ENCODE data around the gene FCGR3A. TPM values are rescaled to one million over a fixed set of nuclear protein-coding genes. Genes with fewer than 3 reads are reported as not detected.
"Not testable (repeated sequence)": the region's sequence is repeated elsewhere in the genome, so short reads cannot be mapped to it uniquely, and the experiment has no call there.

FCGR3A gene
- polyA plus RNA-seq, 1 of the 3 experiments (the other 2 are of a cell fraction): not detected

DNA sequence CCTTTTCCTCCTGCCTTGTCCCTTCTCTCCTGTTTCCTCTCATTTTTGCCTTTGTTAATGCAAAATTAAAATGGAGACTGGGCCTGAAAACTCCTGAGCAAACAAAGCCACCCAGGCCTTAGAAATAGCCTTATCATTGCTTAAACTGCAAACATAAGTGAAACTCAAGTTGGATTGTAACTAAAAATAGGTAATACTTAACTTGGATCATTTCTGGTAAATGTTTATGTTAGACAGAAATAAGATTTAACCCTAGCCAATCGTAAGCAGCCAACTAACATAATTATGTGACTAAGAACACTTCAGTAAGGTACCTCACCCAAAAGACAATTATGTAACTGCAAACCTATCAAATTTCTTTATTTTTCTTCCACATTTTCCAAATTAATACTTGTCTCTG lies 35.7 kb downstream of the FCGR3A start:
- CTCF ChIA-PET; H3F3A ChIP-seq (replicated peaks; ENCODE audit: insufficient read depth); H3K4me1 ChIP-seq (ENCODE audit: control insufficient read depth in 1 of 2, insufficient read depth in 2 of 2, low read depth in 1 of 2, low read length in 1 of 2); H3K9me3 ChIP-seq; H3K79me2 ChIP-seq (ENCODE audit: insufficient read depth); H3K9me2 ChIP-seq; H3K4me3 ChIP-seq (ENCODE audit: low read depth in 2 of 2, low read length in 1 of 2); H4K20me1 ChIP-seq (ENCODE audit: insufficient read depth); H3K27me3 ChIP-seq (ENCODE audit: insufficient read depth); H3K4me2 ChIP-seq; H3K36me3 ChIP-seq (replicated peaks in 1 of 2; ENCODE audit: control insufficient read depth in 1 of 2, insufficient read depth in 2 of 2, low read length in 1 of 2); H3K9ac ChIP-seq; DNase-seq; POLR2A ChIA-PET; H3K27ac ChIP-seq (ENCODE audit: low read depth in 2 of 2, low read length in 1 of 2): not testable (repeated sequence)
- 75% methylated on average over 1 of the region's 1 CpG for WGBS (ENCODE audit: low lambda C conversion rate)
- peak overlapping the region; percentile 67; the same call in 1 of the 2 replicates for H2AFZ ChIP-seq (ENCODE audit: low read depth)

DNA sequence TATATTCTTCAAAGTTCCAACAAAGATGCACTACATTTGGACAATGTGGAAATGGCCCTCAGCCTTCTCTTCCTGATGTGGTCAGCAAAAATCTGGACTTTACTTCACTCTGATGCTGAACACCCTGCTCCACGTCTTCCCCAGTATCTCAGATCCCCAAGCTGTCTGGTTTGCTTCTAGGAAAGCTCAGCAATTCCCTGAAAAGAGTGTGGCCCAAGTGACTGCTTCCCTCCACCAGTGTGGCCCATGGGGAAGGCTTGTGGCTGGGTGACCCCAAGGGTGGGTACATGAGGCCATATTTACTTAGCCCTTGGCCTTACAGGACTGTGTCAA lies 36.2 kb downstream of the FCGR3A start:
- H3K27me3 ChIP-seq (ENCODE audit: insufficient read depth); H3K4me2 ChIP-seq; H3K36me3 ChIP-seq (replicated peaks in 1 of 2; ENCODE audit: control insufficient read depth in 1 of 2, insufficient read depth in 2 of 2, low read length in 1 of 2); DNase-seq; H3F3A ChIP-seq (replicated peaks; ENCODE audit: insufficient read depth); POLR2A ChIA-PET; H3K79me2 ChIP-seq (ENCODE audit: insufficient read depth); H3K27ac ChIP-seq (ENCODE audit: low read depth in 2 of 2, low read length in 1 of 2); H4K20me1 ChIP-seq (ENCODE audit: insufficient read depth); CTCF ChIA-PET; H3K9ac ChIP-seq; H3K9me2 ChIP-seq; H3K4me1 ChIP-seq (ENCODE audit: control insufficient read depth in 1 of 2, insufficient read depth in 2 of 2, low read depth in 1 of 2, low read length in 1 of 2); H3K9me3 ChIP-seq; H3K4me3 ChIP-seq (ENCODE audit: low read depth in 2 of 2, low read length in 1 of 2): not testable (repeated sequence)
- WGBS (ENCODE audit: low lambda C conversion rate): 0% methylated on average over 1 of the region's 1 CpG
- H2AFZ ChIP-seq (ENCODE audit: low read depth): peak overlapping the region; percentile 67; the same call in 1 of the 2 replicates

DNA sequence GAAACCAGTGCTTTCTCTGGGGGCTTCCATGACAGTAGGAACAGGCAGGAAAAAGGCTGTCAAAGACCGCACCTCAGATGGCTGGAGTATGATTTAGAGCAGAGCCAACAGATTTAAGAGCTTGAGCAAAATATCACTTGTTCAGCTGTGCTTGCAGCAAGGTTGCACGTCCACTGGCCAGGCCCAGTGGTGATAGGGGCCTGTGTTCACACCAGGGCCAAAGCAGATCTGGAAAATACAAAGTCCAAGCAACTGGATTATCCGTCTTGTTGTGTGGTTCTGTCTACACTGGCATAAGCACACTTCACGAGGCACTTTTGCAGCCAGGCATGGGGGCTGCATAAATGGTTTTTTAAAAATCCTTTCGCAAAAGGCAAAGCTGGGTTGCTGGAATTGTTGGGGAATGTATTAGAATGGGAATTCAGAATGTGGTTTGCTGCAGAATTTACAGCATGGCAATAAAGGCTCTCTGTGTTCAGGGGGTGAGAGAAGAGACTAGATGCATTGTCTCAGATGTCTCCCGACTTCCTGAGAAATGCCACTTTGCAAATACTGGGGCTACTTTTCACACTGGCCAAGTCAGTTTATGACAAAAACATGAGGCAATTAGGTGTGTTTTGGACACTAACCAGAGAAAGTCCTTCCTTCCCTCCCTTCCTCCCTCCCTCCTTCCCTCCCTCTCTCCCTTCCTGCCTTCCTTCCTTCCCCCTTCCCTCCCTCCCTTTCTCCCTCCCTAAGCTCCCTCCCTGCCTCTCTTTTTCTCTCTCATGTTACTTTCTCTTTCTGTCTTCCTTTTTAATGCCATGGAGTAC lies 36.8 kb downstream of the FCGR3A start:
- H3K27ac ChIP-seq (ENCODE audit: low read depth in 2 of 2, low read length in 1 of 2); H3K4me3 ChIP-seq (ENCODE audit: low read depth in 2 of 2, low read length in 1 of 2); H3K9me3 ChIP-seq; H3K4me2 ChIP-seq; DNase-seq; H3K9me2 ChIP-seq; H2AFZ ChIP-seq (ENCODE audit: low read depth); H3K9ac ChIP-seq; H4K20me1 ChIP-seq (ENCODE audit: insufficient read depth); CTCF ChIA-PET; H3K27me3 ChIP-seq (ENCODE audit: insufficient read depth); POLR2A ChIA-PET; H3F3A ChIP-seq (replicated peaks; ENCODE audit: insufficient read depth); H3K36me3 ChIP-seq (replicated peaks in 1 of 2; ENCODE audit: control insufficient read depth in 1 of 2, insufficient read depth in 2 of 2, low read length in 1 of 2); H3K79me2 ChIP-seq (ENCODE audit: insufficient read depth); H3K4me1 ChIP-seq (ENCODE audit: control insufficient read depth in 1 of 2, insufficient read depth in 2 of 2, low read depth in 1 of 2, low read length in 1 of 2): not testable (repeated sequence)
- WGBS (ENCODE audit: low lambda C conversion rate): 63% methylated on average over 5 of the region's 6 CpGs

DNA sequence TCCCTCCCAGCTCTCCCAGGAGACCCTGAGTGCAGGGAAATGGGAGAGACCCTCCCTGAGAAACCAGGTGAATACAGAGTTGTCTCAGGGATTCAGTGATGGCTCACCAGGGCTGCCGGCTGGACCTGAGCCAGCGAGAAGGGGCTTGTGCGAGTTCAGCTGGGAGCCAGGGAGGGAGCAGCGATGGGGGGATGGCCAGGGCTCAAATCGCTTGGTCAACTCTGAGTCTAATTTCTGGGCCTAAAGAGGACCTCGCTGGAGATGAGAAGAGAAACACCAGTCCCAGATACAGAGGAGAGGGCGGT lies 37.9 kb downstream of the FCGR3A start:
- no peak overlapping the region for H3K9ac ChIP-seq
- no peak overlapping the region for H3K4me3 ChIP-seq (ENCODE audit: low read depth in 2 of 2, low read length in 1 of 2)
- no peaks in the 10 kb centered on the region for H3K79me2 ChIP-seq (ENCODE audit: insufficient read depth)
- no peaks in the 10 kb centered on the region for H3K9me3 ChIP-seq
- no peak overlapping the region for H2AFZ ChIP-seq (ENCODE audit: low read depth)
- H3K4me1 ChIP-seq (ENCODE audit: control insufficient read depth in 1 of 2, insufficient read depth in 2 of 2, low read depth in 1 of 2, low read length in 1 of 2): no peaks in the 10 kb centered on the region; a peak in 1 of 4 replicates
- no peaks in the 10 kb centered on the region for H3K27me3 ChIP-seq (ENCODE audit: insufficient read depth)
- no peak overlapping the region for H3K27ac ChIP-seq (ENCODE audit: low read depth in 2 of 2, low read length in 1 of 2)
- no peaks in the 10 kb centered on the region for H3F3A ChIP-seq (replicated peaks; ENCODE audit: insufficient read depth)
- H3K36me3 ChIP-seq (replicated peaks in 1 of 2; ENCODE audit: control insufficient read depth in 1 of 2, insufficient read depth in 2 of 2, low read length in 1 of 2): no peaks in the 10 kb centered on the region
- ChIA-PET POLR2A (no interaction called here), CTCF (no interaction called here)
- WGBS (ENCODE audit: low lambda C conversion rate): 44% methylated on average over 7 of the region's 7 CpGs
- no peak for DNase-seq
- no peaks in the 10 kb centered on the region for H3K9me2 ChIP-seq
- no peaks in the 10 kb centered on the region for H4K20me1 ChIP-seq (ENCODE audit: insufficient read depth)
- no peak overlapping the region for H3K4me2 ChIP-seq
- TF ChIP-seq GABPA (IDR thresholded peaks at IDR 0.05; ENCODE audit: low read depth) (no peak), EZH2phosphoT487 (IDR thresholded peaks at IDR 0.05; ENCODE audit: borderline replicate concordance, low read depth) (no peak), CHD2 (IDR thresholded peaks at IDR 0.05; ENCODE audit: low read length, partially characterized antibody) (no peak), NFIC (IDR thresholded peaks at IDR 0.05; ENCODE audit: borderline replicate concordance) (no peak), FOXM1 (IDR thresholded peaks at IDR 0.05; ENCODE audit: low read depth) (no peak), NRF1 (IDR thresholded peaks at IDR 0.05; ENCODE audit: low read depth, low read length) (no peak), GATA2 (CRISPR knock-in tag; IDR thresholded peaks at IDR 0.05) (no peak), RXRA (IDR thresholded peaks at IDR 0.05; ENCODE audit: borderline replicate concordance, low read depth) (no peak), SMC3 (IDR thresholded peaks at IDR 0.05; ENCODE audit: low read depth, low read length) (no peak)
- TF ChIP-seq, protein P1, sequence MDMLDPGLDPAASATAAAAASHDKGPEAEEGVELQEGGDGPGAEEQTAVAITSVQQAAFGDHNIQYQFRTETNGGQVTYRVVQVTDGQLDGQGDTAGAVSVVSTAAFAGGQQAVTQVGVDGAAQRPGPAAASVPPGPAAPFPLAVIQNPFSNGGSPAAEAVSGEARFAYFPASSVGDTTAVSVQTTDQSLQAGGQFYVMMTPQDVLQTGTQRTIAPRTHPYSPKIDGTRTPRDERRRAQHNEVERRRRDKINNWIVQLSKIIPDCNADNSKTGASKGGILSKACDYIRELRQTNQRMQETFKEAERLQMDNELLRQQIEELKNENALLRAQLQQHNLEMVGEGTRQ (IDR thresholded peaks at IDR 0.05; ENCODE audit: borderline replicate concordance, low read depth, low read length): no peak
- TF ChIP-seq, protein P2, sequence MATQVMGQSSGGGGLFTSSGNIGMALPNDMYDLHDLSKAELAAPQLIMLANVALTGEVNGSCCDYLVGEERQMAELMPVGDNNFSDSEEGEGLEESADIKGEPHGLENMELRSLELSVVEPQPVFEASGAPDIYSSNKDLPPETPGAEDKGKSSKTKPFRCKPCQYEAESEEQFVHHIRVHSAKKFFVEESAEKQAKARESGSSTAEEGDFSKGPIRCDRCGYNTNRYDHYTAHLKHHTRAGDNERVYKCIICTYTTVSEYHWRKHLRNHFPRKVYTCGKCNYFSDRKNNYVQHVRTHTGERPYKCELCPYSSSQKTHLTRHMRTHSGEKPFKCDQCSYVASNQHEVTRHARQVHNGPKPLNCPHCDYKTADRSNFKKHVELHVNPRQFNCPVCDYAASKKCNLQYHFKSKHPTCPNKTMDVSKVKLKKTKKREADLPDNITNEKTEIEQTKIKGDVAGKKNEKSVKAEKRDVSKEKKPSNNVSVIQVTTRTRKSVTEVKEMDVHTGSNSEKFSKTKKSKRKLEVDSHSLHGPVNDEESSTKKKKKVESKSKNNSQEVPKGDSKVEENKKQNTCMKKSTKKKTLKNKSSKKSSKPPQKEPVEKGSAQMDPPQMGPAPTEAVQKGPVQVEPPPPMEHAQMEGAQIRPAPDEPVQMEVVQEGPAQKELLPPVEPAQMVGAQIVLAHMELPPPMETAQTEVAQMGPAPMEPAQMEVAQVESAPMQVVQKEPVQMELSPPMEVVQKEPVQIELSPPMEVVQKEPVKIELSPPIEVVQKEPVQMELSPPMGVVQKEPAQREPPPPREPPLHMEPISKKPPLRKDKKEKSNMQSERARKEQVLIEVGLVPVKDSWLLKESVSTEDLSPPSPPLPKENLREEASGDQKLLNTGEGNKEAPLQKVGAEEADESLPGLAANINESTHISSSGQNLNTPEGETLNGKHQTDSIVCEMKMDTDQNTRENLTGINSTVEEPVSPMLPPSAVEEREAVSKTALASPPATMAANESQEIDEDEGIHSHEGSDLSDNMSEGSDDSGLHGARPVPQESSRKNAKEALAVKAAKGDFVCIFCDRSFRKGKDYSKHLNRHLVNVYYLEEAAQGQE (IDR thresholded peaks at IDR 0.05; ENCODE audit: low read depth, low read length): no peak
- TF ChIP-seq, protein P3, sequence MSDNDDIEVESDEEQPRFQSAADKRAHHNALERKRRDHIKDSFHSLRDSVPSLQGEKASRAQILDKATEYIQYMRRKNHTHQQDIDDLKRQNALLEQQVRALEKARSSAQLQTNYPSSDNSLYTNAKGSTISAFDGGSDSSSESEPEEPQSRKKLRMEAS (IDR thresholded peaks at IDR 0.05; ENCODE audit: low read depth): no peak

All from SK-N-SH (cell line).